A673 (cell line): ENCODE results near the gene RALGAPA1.

Experiments used
- EZH2 ChIP-seq: fragments of 200-600 bp; sonication (generic); IDR thresholded peaks from 2 replicates; pipeline ENCODE4 v1.6.1; 2017; ENCODE audit warnings: borderline replicate concordance, low read depth, mild to moderate bottlenecking, mixed read lengths, antibody characterized with exemption, low read length; ENCODE audit not compliant: poor library complexity, severe bottlenecking
- TF ChIP-seq, protein P1 (sequence below): fragments of 300-800, 200-600 bp; sonication (generic); conservative IDR thresholded peaks from 2 replicates; pipeline ENCODE4 v1.5.1; 2017; ENCODE audit warnings: low read depth, mild to moderate bottlenecking, antibody characterized with exemption, low read length, moderate library complexity, mixed read lengths

DNA sequence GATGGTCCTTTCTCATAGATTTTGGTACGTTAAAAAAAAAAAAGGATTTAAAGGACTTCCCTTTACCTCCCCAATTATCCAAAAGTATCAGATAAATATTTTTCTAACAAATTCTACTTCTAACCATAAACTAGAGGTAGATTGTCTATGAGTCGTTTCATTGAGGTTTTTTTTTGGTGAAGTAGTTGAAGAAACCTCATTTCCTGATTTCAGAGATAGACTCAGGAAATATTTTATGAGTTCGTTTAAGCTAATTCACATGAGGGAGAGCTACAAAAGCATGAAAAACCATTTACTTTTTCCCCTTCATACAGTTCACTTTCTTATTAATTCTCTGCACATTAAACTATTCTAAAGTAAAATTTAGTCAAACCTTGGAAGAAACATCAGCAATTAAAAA, 112.5 kb downstream of the RALGAPA1 start:
- TF ChIP-seq, protein P1, sequence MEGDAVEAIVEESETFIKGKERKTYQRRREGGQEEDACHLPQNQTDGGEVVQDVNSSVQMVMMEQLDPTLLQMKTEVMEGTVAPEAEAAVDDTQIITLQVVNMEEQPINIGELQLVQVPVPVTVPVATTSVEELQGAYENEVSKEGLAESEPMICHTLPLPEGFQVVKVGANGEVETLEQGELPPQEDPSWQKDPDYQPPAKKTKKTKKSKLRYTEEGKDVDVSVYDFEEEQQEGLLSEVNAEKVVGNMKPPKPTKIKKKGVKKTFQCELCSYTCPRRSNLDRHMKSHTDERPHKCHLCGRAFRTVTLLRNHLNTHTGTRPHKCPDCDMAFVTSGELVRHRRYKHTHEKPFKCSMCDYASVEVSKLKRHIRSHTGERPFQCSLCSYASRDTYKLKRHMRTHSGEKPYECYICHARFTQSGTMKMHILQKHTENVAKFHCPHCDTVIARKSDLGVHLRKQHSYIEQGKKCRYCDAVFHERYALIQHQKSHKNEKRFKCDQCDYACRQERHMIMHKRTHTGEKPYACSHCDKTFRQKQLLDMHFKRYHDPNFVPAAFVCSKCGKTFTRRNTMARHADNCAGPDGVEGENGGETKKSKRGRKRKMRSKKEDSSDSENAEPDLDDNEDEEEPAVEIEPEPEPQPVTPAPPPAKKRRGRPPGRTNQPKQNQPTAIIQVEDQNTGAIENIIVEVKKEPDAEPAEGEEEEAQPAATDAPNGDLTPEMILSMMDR, result no peak
- no peak for TF ChIP-seq EZH2
